ENCODE measurements around the gene ZNF827. TPM values are rescaled to one million over a fixed set of nuclear protein-coding genes. Genes with fewer than 3 reads are reported as not detected.

Gene ZNF827
- total RNA-seq, 2 donors from 2014 or later: 5.4 to 13.8 TPM

GRCh38 chr4:145890689-145891088 is 47.9 kb downstream of the ZNF827 start:
- H3K4me1 ChIP-seq: no peaks in the 10 kb centered on the region
- ATAC-seq: no peak
- no peak for DNase-seq
- no peaks in the 10 kb centered on the region for H3K27me3 ChIP-seq
- no peak overlapping the region for H3K4me3 ChIP-seq
- WGBS, 2 donors: 89 to 93% methylated on average over 3 of the region's 3 CpGs
- intact Hi-C loops (cut with DNase I): no loop called here
- no peak for TF ChIP-seq CTCF (IDR thresholded peaks at IDR 0.05)
- TF ChIP-seq POLR2A (IDR thresholded peaks at IDR 0.05): no peak
- H3K27ac ChIP-seq: no peak overlapping the region
- no peaks in the 10 kb centered on the region for H3K9me3 ChIP-seq
- H3K36me3 ChIP-seq (replicated peaks in 1 of 2; ENCODE audit: insufficient read depth in 1 of 2, low read depth in 2 of 2): no peaks in the 10 kb centered on the region

- DNase-seq (no peak), ATAC-seq (no peak)
- Histone ChIP-seq H3K27ac (no peak overlapping the region), H3K4me3 (no peak overlapping the region), H3K36me3 (replicated peaks in 1 of 2; ENCODE audit: insufficient read depth in 1 of 2, low read depth in 2 of 2) (no peaks in the 10 kb centered on the region), H3K4me1 (no peaks in the 10 kb centered on the region), H3K9me3 (no peaks in the 10 kb centered on the region), H3K27me3 (no peaks in the 10 kb centered on the region)
- WGBS, 2 donors: 92 to 93% methylated on average over 2 of the region's 2 CpGs
- intact Hi-C loops (cut with DNase I): no loop called here
- TF ChIP-seq POLR2A (IDR thresholded peaks at IDR 0.05): no peak
Observed at GRCh38 chr4:145888393-145888792, 50.2 kb downstream of the ZNF827 start.

DNA sequence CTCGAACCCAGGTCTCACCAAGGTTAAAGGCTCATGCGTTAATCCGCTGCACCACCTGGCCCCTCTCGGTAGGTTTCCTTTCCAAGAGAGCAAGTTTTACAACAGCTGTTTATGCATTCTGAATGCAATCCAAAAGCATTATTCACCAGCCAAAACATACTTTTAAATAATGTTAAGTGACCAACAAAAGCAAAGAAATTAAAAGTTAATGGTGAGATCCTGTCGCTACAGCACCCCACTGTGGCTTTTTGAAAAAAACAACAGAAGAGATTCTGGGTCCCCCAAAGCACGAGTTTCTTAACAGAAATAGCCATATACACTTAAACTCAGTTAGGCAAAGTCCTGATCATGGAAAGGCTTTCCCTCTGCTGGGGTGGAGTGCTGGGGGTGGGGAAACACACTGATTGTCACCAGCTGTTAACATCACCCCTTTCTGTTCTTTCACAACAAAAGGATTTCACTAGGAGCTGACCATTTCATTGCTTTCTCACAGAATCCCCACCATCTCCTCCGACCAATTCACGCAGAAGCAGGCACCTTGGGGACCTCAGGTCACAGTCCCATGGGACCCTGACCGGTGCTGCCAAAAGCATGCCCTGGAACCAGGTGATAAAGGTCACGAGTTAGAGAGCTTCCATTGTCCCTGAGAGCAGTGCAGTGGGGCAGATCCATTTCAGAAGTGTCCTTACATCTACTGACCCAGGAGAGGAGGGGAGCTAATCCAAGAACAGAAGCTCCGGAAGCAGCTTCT is 51.2 kb downstream of the ZNF827 start:
- Histone ChIP-seq H3K9me3 (no peaks in the 10 kb centered on the region), H3K27me3 (no peaks in the 10 kb centered on the region), H3K4me3 (no peak overlapping the region), H3K36me3 (replicated peaks in 1 of 2; ENCODE audit: insufficient read depth in 1 of 2, low read depth in 2 of 2) (no peaks in the 10 kb centered on the region), H3K27ac (no peak overlapping the region), H3K4me1 (peaks cover 4% of the 10 kb centered on the region)
- WGBS, 2 donors: 68 to 83% methylated on average over 11 of the region's 11 CpGs
- TF ChIP-seq CTCF (IDR thresholded peaks at IDR 0.05): no peak
- no peak for TF ChIP-seq POLR2A (IDR thresholded peaks at IDR 0.05)
- peak; percentile 27 for ATAC-seq
- intact Hi-C loops (cut with DNase I): no loop called here
- no peak for DNase-seq

DNA sequence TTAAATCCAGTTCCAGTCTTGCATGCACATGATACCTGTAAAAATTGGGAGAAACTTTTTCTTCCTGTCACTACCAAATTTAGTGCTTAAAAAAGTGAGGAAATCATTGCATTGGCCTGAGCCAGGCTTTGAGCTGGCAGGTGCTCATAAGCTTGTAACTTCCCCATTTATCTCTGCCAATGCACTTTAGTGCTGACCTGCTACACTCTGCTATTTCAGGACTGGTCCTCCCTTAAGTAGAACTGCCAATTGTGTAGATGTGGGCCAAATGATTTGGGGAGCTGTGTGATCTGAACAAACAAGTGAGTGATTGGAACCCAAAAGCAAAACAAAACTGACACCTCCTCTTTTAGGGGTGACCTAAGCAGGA is 51.8 kb downstream of the ZNF827 start:
- Histone ChIP-seq H3K36me3 (replicated peaks in 1 of 2; ENCODE audit: insufficient read depth in 1 of 2, low read depth in 2 of 2) (no peaks in the 10 kb centered on the region), H3K27me3 (no peaks in the 10 kb centered on the region), H3K27ac (no peak overlapping the region), H3K4me1 (peaks cover 9% of the 10 kb centered on the region), H3K9me3 (no peaks in the 10 kb centered on the region), H3K4me3 (no peak overlapping the region)
- TF ChIP-seq CTCF (IDR thresholded peaks at IDR 0.05) (no peak), POLR2A (IDR thresholded peaks at IDR 0.05) (no peak)
- intact Hi-C loops (cut with DNase I): no loop called here
- ATAC-seq: no peak
- no peak for DNase-seq

GRCh38 chr4:145885666-145886065 is 53.0 kb downstream of the ZNF827 start:
- Histone ChIP-seq H3K4me3 (no peak overlapping the region), H3K4me1 (peaks cover 16% of the 10 kb centered on the region), H3K9me3 (no peaks in the 10 kb centered on the region), H3K27me3 (no peaks in the 10 kb centered on the region), H3K36me3 (replicated peaks in 1 of 2; ENCODE audit: insufficient read depth in 1 of 2, low read depth in 2 of 2) (no peaks in the 10 kb centered on the region), H3K27ac (no peak overlapping the region)
- intact Hi-C loops (cut with DNase I): no loop called here
- no peak for DNase-seq
- TF ChIP-seq CTCF (IDR thresholded peaks at IDR 0.05): no peak
- TF ChIP-seq POLR2A (IDR thresholded peaks at IDR 0.05): no peak
- no peak for ATAC-seq
- WGBS, 2 donors: 91 to 92% methylated on average over 9 of the region's 9 CpGs
